ENCODE data around the gene GSX1.

GSX1 gene

DNA sequence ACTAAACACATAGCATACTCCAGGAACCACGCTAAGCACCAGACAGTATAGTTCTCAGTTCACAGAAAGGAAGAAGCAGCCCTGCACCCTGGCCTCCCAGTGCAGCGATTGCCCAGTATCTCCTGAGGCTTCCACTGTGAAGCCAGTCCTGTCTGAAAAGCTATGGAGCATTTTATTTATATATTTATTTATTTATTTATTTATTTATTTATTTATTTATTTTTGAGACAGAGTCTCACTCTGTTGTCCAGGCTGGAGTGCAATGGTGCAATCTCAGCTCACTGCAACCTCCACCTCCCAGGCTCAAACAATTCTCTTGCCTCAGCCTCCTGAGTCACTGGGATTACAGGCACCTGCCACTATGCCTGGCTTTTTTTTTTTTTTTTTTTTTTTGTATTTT is 25.5 kb downstream of the GSX1 start (continued):
- TF ChIP-seq ZNF266 (tag by site-specific recombination; IDR thresholded peaks at IDR 0.05; ENCODE audit: low read depth), result 0 out of 2 replicates have a peak, but pooled peaks have one; percentile 21
- TF ChIP-seq ZNF664 (tag by site-specific recombination; IDR thresholded peaks at IDR 0.05), result 0 out of 2 replicates have a peak, but pooled peaks have one; percentile 17
- TF ChIP-seq ZNF394 (tag by site-specific recombination; IDR thresholded peaks at IDR 0.05; ENCODE audit: borderline replicate concordance), result peak; percentile 78; the same call in 1 of the 2 replicates

DNA sequence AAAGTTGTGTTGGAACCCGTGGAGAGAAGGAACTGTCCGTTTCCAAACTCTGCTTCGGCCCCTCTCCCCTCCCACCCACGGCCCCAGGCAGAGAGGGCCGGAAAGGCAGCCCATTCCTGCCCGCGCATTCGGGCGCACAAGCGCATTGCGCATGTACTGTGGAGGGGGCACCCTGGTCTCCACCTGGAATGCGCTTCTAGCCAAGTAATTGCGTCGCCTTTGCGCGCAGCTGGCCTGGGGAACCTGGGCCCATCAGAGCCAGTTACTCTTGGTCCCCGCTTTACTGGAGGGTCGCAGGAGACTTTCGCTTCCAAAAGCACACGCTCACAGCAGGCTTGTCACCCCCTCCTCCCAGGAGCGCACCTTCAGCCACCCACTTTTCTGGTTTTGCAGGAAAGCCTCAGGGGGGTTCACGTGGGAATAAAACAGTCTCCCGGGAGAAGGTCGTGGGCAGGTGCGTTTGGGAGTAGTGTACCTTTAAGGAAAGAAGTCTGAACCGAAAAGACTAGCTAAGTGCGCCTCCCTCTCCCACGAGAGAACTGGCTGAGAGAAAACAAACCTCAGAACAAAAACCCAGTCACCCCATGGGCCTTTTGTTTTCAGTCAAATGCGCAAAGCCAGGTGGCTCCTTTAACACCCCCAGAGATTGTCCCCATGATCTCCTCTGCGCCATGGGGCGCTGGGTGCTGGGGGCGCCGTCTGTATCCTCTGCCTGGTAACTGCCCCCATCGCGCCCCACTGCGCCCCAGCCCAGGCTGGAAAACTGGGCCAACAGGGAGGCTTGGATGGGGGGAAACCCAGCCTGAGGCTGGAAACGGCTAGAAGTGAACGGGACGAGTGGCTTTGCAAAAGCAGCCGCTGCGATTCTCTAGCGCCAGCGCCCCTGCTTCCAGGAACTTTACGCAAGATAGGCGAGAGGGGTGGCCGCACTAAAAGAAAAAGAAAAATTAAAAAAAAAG is 28.5 kb downstream of the GSX1 start:
- no peak overlapping the region for H3K27ac ChIP-seq (ENCODE audit: extremely low read depth, low read depth, low read length)
- no peaks in the 10 kb centered on the region for H3K4me1 ChIP-seq (ENCODE audit: control insufficient read depth, insufficient read depth, low read length)
- H3K36me3 ChIP-seq (ENCODE audit: control insufficient read depth in 2 of 2, insufficient read depth in 1 of 2, low read length in 2 of 2), result no peaks in the 10 kb centered on the region
- TF ChIP-seq ZIC2 (tag by site-specific recombination; IDR thresholded peaks at IDR 0.05) (0 out of 2 replicates have a peak, but pooled peaks have one; percentile 15), ZSCAN23 (tag by site-specific recombination; IDR thresholded peaks at IDR 0.05) (no peak), ZNF837 (tag by site-specific recombination; IDR thresholded peaks at IDR 0.05) (no peak)
- H3K9me3 ChIP-seq (ENCODE audit: control insufficient read depth, insufficient read depth, low read depth, low read length), result no peaks in the 10 kb centered on the region
- H3K4me3 ChIP-seq (ENCODE audit: low read depth, low read length), result no peak overlapping the region
- ChIA-PET POLR2A (no interaction called here), CTCF (interaction anchor here (1.5 kb wide), 1 partner anchor 51 kb away, joined by 4 read pairs; no protein-coding TSS in a partner anchor)

DNA sequence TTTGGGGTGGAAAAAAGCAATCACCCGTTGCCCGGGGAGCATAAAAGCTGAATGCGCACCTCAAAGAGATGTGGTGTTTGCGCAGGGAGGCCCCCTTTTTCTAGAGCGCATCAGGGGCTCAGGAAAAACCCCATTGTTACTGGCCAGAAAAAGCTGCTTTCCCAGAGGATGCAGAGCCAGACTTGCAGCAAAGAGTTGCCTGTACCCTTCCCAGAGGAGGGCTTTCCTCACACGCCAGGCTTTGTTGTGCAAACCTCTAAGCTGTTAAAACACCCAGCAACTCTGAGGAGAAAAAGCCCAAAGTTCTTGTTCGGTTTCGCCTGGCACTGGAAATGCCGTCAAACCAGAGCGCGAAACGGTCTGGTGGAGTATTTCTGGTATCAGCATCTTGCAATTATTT is 29.3 kb downstream of the GSX1 start:
- POLR2A ChIA-PET, result no interaction called here
- Histone ChIP-seq H3K36me3 (ENCODE audit: control insufficient read depth in 2 of 2, insufficient read depth in 1 of 2, low read length in 2 of 2) (no peaks in the 10 kb centered on the region), H3K9me3 (ENCODE audit: control insufficient read depth, insufficient read depth, low read depth, low read length) (no peaks in the 10 kb centered on the region), H3K4me3 (ENCODE audit: low read depth, low read length) (no peak overlapping the region), H3K4me1 (ENCODE audit: control insufficient read depth, insufficient read depth, low read length) (no peaks in the 10 kb centered on the region), H3K27ac (ENCODE audit: extremely low read depth, low read depth, low read length) (no peak overlapping the region)
- CTCF ChIA-PET, result interaction anchor here (1.5 kb wide), 1 partner anchor 51 kb away, joined by 4 read pairs; no protein-coding TSS in a partner anchor
- no peak for TF ChIP-seq ZNF571 (tag by site-specific recombination; IDR thresholded peaks at IDR 0.05)
- TF ChIP-seq ZNF777 (tag by site-specific recombination; IDR thresholded peaks at IDR 0.05; ENCODE audit: borderline replicate concordance), result no peak
- no peak for TF ChIP-seq ZNF19 (tag by site-specific recombination; IDR thresholded peaks at IDR 0.05; ENCODE audit: low read depth)
- TF ChIP-seq, protein P1, sequence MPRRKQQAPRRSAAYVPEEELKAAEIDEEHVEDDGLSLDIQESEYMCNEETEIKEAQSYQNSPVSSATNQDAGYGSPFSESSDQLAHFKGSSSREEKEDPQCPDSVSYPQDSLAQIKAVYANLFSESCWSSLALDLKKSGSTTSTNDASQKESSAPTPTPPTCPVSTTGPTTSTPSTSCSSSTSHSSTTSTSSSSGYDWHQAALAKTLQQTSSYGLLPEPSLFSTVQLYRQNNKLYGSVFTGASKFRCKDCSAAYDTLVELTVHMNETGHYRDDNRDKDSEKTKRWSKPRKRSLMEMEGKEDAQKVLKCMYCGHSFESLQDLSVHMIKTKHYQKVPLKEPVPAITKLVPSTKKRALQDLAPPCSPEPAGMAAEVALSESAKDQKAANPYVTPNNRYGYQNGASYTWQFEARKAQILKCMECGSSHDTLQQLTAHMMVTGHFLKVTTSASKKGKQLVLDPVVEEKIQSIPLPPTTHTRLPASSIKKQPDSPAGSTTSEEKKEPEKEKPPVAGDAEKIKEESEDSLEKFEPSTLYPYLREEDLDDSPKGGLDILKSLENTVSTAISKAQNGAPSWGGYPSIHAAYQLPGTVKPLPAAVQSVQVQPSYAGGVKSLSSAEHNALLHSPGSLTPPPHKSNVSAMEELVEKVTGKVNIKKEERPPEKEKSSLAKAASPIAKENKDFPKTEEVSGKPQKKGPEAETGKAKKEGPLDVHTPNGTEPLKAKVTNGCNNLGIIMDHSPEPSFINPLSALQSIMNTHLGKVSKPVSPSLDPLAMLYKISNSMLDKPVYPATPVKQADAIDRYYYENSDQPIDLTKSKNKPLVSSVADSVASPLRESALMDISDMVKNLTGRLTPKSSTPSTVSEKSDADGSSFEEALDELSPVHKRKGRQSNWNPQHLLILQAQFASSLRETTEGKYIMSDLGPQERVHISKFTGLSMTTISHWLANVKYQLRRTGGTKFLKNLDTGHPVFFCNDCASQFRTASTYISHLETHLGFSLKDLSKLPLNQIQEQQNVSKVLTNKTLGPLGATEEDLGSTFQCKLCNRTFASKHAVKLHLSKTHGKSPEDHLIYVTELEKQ (tag by site-specific recombination; IDR thresholded peaks at IDR 0.05; ENCODE audit: borderline replicate concordance), result no peak
- TF ChIP-seq ZSCAN30 (tag by site-specific recombination; IDR thresholded peaks at IDR 0.05), result no peak
- no peak for TF ChIP-seq SCRT1 (tag by site-specific recombination; IDR thresholded peaks at IDR 0.05; ENCODE audit: borderline replicate concordance)

DNA sequence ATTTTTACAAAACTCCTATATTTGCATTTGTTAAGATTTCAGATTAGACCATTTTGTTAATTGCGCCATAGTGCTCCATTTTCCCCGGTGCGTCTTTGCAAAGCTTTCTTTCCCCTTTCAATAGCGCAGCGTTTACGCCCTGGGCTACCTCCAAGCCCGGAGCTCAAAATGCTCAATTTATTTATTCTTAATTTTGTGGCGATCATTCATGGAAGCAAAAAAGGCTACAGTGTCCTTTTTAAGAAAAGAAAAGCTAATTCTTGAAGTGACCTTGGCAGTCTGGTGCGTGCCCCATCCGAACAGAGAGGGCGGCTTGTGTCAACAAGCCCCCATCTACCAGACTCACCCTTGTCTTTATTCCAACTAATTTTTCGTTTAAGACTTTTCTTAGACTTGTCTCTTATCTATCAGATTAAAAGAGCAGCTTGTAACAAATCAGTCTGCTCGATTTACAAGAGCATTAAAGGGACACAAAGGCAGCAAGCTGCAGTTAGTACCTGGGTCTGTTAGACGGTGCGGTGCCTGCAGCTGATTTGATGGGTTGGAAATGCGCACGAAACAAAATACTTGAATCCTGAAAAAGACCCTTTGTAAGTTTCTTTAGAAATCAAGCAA is 30.1 kb downstream of the GSX1 start:
- ChIA-PET CTCF (interaction anchor here (0.6 to 1.5 kb wide), 2 partner anchors 28 to 52 kb away, joined by 4 read pairs; no protein-coding TSS in a partner anchor), POLR2A (no interaction called here)
- no peaks in the 10 kb centered on the region for H3K4me1 ChIP-seq (ENCODE audit: control insufficient read depth, insufficient read depth, low read length)
- H3K9me3 ChIP-seq (ENCODE audit: control insufficient read depth, insufficient read depth, low read depth, low read length), result no peaks in the 10 kb centered on the region
- H3K27ac ChIP-seq (ENCODE audit: extremely low read depth, low read depth, low read length), result no peak overlapping the region
- H3K4me3 ChIP-seq (ENCODE audit: low read depth, low read length), result no peak overlapping the region
- no peak for TF ChIP-seq ZFP69B (tag by site-specific recombination; IDR thresholded peaks at IDR 0.05)
- no peak for TF ChIP-seq ZNF561 (tag by site-specific recombination; IDR thresholded peaks at IDR 0.05; ENCODE audit: borderline replicate concordance)
- no peak for TF ChIP-seq REPIN1 (tag by site-specific recombination; IDR thresholded peaks at IDR 0.05; ENCODE audit: low read depth)
- no peak for TF ChIP-seq ZNF548 (tag by site-specific recombination; IDR thresholded peaks at IDR 0.05)
- TF ChIP-seq ZNF555 (tag by site-specific recombination; conservative IDR thresholded peaks at IDR 0.05), result no peak
- TF ChIP-seq, protein P1 (tag by site-specific recombination; IDR thresholded peaks at IDR 0.05; ENCODE audit: borderline replicate concordance), result no peak
- no peak for TF ChIP-seq ZNF76 (tag by site-specific recombination; IDR thresholded peaks at IDR 0.05; ENCODE audit: borderline replicate concordance, low read depth)
- no peaks in the 10 kb centered on the region for H3K36me3 ChIP-seq (ENCODE audit: control insufficient read depth in 2 of 2, insufficient read depth in 1 of 2, low read length in 2 of 2)
